Measurements from ENCODE around the gene LEMD1.

The LEMD1 gene, protein sequence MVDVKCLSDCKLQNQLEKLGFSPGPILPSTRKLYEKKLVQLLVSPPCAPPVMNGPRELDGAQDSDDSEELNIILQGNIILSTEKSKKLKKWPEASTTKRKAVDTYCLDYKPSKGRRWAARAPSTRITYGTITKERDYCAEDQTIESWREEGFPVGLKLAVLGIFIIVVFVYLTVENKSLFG

DNA sequence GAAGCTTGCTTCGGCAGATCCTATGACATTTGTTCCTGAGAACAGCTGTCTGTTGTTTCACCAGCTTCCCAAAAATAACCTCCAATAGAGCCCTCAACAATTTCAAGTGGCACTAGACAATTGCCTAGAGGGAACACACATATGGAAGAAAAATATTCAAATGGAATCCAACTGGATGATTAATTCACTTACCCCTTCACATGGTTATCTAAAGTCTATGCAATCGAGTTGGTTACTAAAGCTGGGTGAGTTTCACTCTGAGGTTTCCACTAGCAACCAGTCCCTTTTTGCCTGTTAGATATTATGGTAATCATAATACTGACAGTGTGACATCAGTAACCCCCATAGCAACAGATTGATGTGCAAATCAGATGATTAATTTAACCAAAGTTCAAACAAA is at the start of gene LEMD1:
TSS of gene LEMD1 (minus strand) at position 259 of the 400 bp plus-strand sequence. CDS start 1,520 bp downstream, outside the sequence.
- Histone ChIP-seq H3K9me3 (ENCODE audit: insufficient read depth, low read length) (no peaks in the 10 kb centered on the region), H3K9me2 (replicated peaks; ENCODE audit: insufficient read depth, low read length) (no peaks in the 10 kb centered on the region), H3F3A (ENCODE audit: insufficient read depth) (no peaks in the 10 kb centered on the region), H3K4me2 (ENCODE audit: low read depth, low read length, poor library complexity, severe bottlenecking) (no peak within 1 kb of the TSS), H4K20me1 (ENCODE audit: low read depth, low read length) (no peaks in the 10 kb centered on the region), H3K36me3 (ENCODE audit: low read length) (no peaks in the 10 kb centered on the region), H3K27ac (ENCODE audit: low read depth, low read length) (no peak within 1 kb of the TSS), H3K79me2 (ENCODE audit: insufficient read depth, low read length) (no peaks in the 10 kb centered on the region), H3K4me3 (ENCODE audit: insufficient read depth, low read length, poor library complexity, severe bottlenecking) (no peak within 1 kb of the TSS), H3K27me3 (ENCODE audit: low read length) (no peaks in the 10 kb centered on the region), H2AFZ (ENCODE audit: low read depth, low read length, severe bottlenecking) (no peak within 1 kb of the TSS), H3K9ac (ENCODE audit: low read length) (no peak within 1 kb of the TSS)
- TF ChIP-seq EZH2phosphoT487 (conservative IDR thresholded peaks at IDR 0.05; ENCODE audit: low read length): no peak
- TF ChIP-seq, protein P1, sequence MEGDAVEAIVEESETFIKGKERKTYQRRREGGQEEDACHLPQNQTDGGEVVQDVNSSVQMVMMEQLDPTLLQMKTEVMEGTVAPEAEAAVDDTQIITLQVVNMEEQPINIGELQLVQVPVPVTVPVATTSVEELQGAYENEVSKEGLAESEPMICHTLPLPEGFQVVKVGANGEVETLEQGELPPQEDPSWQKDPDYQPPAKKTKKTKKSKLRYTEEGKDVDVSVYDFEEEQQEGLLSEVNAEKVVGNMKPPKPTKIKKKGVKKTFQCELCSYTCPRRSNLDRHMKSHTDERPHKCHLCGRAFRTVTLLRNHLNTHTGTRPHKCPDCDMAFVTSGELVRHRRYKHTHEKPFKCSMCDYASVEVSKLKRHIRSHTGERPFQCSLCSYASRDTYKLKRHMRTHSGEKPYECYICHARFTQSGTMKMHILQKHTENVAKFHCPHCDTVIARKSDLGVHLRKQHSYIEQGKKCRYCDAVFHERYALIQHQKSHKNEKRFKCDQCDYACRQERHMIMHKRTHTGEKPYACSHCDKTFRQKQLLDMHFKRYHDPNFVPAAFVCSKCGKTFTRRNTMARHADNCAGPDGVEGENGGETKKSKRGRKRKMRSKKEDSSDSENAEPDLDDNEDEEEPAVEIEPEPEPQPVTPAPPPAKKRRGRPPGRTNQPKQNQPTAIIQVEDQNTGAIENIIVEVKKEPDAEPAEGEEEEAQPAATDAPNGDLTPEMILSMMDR (IDR thresholded peaks at IDR 0.05; ENCODE audit: insufficient read depth, low read length, poor library complexity, severe bottlenecking): no peak

DNA sequence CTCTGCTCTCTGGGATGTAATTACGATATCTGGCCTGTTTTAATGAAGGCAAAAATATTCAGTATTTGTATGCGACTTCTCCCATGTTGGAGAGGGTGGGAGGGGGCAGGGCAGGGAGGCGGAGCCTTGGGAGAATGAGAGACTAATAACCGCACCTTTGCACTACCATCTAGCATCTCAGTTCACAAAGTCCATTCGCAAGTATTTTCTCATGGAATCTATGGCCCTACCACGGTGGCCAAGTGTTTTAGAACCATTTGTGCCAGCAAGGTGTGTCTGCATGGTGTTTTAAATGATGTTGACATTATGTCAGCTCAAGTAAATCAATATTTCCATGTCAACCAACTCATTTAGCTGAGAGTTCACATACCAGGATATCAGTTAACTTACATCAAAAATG is 48.3 kb upstream of the LEMD1 start:
- Histone ChIP-seq H3K9me3 (ENCODE audit: insufficient read depth, low read length) (no peaks in the 10 kb centered on the region), H2AFZ (ENCODE audit: low read depth, low read length, severe bottlenecking) (no peak overlapping the region), H3F3A (ENCODE audit: insufficient read depth) (no peaks in the 10 kb centered on the region), H4K20me1 (ENCODE audit: low read depth, low read length) (no peaks in the 10 kb centered on the region), H3K4me3 (ENCODE audit: insufficient read depth, low read length, poor library complexity, severe bottlenecking) (no peak overlapping the region), H3K9ac (ENCODE audit: low read length) (no peak overlapping the region), H3K27me3 (ENCODE audit: low read length) (no peaks in the 10 kb centered on the region), H3K36me3 (ENCODE audit: low read length) (no peaks in the 10 kb centered on the region), H3K4me2 (ENCODE audit: low read depth, low read length, poor library complexity, severe bottlenecking) (no peak overlapping the region), H3K79me2 (ENCODE audit: insufficient read depth, low read length) (no peaks in the 10 kb centered on the region), H3K27ac (ENCODE audit: low read depth, low read length) (no peak overlapping the region), H3K9me2 (replicated peaks; ENCODE audit: insufficient read depth, low read length) (no peaks in the 10 kb centered on the region)
- TF ChIP-seq EZH2phosphoT487 (conservative IDR thresholded peaks at IDR 0.05; ENCODE audit: low read length): no peak
- TF ChIP-seq, protein P1 (IDR thresholded peaks at IDR 0.05; ENCODE audit: insufficient read depth, low read length, poor library complexity, severe bottlenecking): no peak

DNA sequence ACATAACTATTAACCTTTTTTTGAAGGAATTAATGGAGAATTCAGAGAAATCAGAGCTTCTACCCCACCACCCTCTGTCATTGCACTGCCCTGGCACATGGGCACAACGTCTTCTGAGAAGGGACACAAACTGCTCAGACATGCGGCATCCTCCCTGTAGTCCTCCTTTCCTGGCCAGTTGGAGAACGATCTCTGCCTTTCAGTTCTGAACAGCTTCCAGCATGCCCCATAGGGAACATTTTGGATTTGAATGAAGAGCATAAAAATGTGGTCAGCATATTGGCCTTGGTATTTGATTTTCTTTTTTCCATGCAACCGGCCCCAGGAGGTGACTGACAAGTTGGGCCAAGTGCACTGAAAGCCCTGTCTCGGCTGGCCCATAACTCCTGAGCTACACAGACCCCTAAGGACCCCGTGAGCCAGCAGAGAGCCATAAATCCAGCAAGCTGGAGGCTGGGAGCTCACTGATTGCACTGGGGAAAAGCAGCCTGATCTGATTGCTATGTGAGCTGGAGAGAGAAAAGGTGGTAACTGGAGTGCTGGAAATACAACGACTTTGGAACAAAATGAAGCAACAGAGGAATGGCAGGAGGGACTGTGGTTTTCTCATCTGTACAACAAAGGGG is 44.9 kb upstream of the LEMD1 start:
- Histone ChIP-seq H3K4me2 (ENCODE audit: low read depth, low read length, poor library complexity, severe bottlenecking) (no peak overlapping the region), H3K9me2 (replicated peaks; ENCODE audit: insufficient read depth, low read length) (no peaks in the 10 kb centered on the region), H3F3A (ENCODE audit: insufficient read depth) (no peaks in the 10 kb centered on the region), H4K20me1 (ENCODE audit: low read depth, low read length) (no peaks in the 10 kb centered on the region), H3K79me2 (ENCODE audit: insufficient read depth, low read length) (no peaks in the 10 kb centered on the region), H3K27ac (ENCODE audit: low read depth, low read length) (no peak overlapping the region), H3K4me3 (ENCODE audit: insufficient read depth, low read length, poor library complexity, severe bottlenecking) (no peak overlapping the region), H3K27me3 (ENCODE audit: low read length) (0 out of 2 replicates have a peak, but pooled peaks cover 4% of the 10 kb centered on the region), H3K9ac (ENCODE audit: low read length) (no peak overlapping the region), H3K9me3 (ENCODE audit: insufficient read depth, low read length) (no peaks in the 10 kb centered on the region), H3K36me3 (ENCODE audit: low read length) (no peaks in the 10 kb centered on the region), H2AFZ (ENCODE audit: low read depth, low read length, severe bottlenecking) (no peak overlapping the region)
- no peak for TF ChIP-seq EZH2phosphoT487 (conservative IDR thresholded peaks at IDR 0.05; ENCODE audit: low read length)
- TF ChIP-seq, protein P1 (IDR thresholded peaks at IDR 0.05; ENCODE audit: insufficient read depth, low read length, poor library complexity, severe bottlenecking): no peak
